Effector CD8-positive, alpha-beta T cell (primary cell): ENCODE results near the gene CLEC4M.
"Not testable (repeated sequence)": the region's sequence is repeated elsewhere in the genome, so short reads cannot be mapped to it uniquely, and the experiment has no call there.

Source experiments
- DNase-seq: peaks from one replicate; lab custom pipeline; 2025; lab: John Stamatoyannopoulos, UW

Gene CLEC4M

DNA sequence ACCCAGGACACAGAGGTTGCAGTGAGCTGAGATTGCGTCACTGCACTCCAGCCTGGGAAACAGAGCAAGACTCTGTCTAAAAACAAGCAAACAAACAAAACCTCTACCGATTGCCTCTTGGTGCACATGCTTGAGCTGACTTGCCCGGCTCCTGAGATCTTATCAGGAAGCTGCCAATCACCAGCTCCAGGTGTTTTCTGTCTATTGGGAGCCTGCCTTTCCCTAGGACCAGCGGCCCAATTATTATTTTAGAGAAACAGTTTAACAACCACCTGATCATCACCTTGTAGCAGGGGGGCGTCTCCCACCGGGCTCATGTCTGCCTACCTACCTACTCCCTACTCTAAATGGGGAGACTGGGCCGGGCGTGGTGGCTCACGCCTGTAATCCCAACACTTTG lies 10.8 kb downstream of the CLEC4M start:
- no peak for DNase-seq

DNA sequence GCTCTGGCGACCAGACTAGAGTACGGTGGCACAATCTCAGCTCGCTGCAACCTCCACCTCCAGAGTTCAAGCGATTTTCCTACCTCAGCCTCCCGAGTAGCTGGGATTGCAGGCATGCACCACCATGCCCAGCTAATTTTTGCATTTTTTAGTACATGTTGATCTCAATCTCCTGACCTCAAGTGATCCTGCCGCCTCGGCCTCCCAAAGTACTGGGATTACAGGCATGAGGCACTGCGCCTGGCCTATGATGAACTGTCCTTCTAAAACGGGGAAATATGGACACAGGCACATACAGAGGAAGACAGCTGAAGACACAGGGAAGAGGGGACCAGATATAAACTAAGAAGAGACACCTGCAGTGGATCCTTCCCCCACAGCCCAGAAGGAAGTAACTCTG lies 12.7 kb downstream of the CLEC4M start:
- no peak for DNase-seq

DNA sequence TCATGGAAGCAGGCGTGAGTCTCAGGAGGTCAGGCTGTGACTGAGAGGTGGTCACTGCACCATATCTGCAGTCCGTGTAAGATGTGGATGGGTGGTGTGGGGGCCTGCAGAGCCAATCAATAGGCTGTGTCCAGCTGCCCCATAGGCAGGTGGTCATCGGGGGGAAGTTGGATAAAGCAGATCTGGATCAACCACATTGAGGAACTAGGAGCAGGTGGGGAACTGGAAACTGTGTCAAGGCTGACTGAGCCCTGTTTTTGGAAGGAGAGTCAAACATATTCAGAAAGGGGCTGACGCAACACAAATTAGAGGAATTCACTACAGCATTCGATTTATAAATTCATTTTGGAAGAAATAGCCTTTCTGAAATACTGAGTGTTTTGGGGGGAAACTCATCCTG lies 15.0 kb downstream of the CLEC4M start:
- no peak for DNase-seq

DNA sequence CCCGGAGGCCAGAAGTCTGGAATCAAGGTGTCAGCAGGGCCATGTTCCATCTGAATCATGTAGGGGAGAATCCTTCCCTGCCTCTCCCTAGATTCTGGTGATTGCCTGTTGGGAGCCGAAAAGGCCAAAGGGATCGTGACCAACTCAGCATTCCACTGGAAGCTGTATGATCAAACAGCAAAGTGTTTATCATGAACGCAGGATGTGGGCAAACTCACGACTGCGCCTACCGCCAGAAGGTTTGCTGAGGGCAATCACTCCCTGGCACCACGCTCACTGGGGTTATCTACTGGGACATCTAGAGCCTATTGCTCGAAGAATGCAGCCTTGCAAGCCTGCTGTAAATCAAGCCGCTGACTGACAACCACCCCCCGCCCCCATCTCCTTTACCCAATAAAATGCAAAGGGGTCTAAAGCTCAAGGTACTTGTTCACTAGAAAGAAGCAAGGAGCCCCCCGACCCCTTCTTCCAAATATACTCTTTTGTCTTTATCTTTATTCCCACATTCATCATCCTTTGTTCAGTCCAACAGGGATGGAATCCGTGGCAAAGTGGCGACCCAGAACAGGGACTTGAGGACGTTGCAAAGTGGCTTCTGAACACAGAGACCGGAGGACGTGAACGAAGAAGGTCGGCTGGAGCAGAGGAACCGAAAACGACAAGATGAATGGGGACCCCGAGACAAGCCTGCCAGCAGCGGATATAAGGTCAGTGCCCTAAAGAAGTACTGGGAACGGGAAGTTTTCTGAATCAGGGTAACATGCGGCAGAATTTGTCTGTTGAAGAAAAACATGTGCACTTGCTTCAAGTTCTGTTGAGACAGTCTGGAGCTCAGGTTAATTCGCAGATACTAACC lies 16.8 kb downstream of the CLEC4M start:
- no peak for DNase-seq

DNA sequence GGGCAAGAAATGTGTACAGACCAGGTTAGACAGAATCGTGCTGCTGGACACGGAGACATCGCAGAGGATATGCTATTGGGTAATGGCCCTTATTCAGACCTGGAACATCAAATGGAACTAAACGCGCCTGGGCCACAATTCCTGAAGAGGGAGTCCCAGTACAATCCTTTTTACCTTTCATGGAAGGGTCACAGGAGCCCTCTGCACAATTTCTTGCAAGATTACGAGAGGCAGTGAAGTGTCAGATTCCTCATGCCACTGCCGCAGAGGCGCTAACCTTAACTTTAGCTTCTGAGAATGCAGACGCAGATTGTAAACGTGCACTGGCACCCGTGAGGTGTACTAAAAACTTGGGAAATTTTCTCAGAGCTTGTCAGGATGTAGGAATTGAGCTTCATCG lies 18.1 kb downstream of the CLEC4M start:
- no peak for DNase-seq

DNA sequence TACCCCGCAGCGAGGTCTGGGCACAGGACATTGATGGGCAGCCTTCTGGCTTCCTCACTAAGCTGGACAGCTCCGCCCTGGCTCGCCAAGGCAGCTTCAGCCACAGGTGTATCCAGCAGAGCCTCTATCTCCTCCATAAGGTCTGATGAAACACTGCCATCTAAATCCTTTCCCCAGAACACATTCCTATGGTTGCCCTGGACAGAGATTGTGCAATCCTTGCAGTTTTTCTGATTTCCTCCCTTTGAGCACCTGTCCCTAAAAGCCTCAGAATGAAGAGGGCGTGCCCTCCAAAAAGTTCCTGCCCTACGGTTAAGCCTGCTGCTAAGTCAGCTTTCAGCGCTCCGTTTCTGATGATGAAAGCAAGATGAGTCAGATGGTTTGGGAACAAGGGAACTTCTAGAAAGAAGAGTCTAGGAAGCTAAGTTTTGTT lies 21.0 kb downstream of the CLEC4M start:
- no peak for DNase-seq

DNA sequence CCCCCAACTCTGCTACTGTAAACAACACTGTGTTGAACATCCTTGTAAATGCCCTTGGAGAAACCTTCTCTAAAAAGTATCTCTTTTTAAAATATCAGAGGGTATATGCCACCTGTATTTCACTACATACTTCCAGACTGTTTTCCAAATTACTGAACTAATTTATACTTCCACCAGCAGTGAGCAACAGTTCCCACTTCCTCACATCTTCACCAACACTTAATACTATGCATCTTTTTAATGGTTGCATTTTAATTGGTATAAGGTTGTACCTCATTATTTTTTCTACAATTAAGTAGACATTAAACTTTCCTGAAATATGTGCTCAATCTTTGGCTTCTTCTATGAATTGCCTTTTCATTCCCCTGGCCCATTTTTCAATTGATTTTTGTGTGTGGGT lies 21.8 kb downstream of the CLEC4M start:
- no peak for DNase-seq

DNA sequence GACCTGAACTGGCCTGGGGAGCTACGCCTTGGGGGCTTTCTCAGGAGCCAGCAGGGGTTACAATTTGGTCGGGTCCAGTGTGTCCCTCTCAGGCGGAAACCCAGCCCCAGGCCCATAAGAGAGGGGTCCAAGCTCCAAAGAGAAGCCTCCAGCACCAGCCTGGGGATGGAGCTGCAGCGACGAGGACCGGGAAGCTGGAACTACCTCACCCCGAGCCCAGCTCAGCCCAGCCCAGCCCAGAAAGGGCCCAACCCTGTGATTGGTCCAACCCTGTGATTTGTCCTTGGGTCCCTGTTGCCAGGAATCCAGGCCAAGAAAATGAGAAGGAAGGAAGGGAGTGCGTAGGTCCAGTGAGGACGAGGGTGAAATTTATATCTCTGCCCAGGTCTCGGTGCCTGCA lies 24.1 kb downstream of the CLEC4M start:
- DNase-seq = no peak

DNA sequence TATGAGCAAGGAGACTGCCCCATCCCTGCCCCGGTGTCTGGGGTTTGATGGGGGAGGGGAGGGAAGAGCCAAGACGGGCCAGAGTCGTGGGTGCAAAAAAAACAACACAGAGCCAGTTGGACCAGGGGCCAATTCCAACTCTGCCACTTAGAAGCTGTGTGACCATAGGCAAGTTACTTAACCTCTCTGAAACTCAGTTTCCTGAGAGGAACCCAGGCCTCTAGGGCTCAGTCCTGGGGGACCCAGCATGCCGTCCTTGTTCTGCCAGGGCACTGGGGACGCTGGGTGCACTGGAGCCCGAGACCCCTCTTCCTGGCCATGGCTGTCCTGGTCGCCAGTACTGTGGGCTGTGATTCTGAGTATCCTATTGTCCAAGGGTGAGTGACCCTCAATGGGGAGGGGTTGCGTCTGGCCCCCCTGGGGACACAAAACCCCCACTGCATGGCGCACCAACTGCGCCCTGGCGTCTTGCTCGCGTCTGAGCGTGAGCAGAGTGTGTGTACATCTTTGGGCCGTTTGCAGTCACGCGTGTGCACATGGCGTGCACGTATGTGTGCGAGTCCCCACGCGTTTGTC lies 24.6 kb downstream of the CLEC4M start:
- DNase-seq = no peak

DNA sequence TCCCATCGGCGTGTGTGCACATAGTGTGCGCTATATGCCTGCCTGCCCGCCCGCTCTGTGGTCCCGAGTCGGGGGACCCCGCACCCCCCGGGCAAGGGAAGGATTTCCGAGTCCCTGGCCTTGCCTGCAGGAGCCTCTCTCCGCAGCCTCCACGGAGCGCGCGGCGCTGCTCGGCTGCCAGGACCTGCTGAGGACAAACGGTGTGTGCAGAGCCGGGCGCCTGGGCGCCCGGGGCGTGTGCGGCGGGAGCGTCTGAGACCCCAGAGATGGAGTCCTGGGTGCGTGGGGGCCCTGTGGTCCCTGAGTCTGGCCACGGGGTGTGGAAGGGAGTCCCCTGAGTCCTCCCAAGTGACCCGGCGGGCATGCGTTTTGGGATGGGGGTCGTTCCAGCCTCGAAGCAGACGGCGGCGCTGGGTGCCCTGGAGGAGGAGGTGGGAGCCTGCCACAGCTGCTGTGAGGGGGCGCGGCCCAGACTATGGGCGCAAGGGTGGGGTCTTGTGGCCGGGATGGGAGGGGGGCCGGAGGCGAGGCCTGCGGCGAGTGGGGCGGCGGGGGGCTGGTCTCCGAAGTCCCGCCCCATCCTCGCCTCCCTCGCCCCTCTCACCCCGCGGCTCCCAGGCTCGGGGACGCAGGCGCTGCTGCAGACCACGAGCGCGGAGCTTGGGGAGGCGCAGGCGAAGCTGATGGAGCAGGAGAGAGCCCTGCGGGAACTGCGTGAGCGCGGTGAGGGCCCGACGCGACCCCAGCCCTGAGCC lies 25.3 kb downstream of the CLEC4M start:
- no peak for DNase-seq

DNA sequence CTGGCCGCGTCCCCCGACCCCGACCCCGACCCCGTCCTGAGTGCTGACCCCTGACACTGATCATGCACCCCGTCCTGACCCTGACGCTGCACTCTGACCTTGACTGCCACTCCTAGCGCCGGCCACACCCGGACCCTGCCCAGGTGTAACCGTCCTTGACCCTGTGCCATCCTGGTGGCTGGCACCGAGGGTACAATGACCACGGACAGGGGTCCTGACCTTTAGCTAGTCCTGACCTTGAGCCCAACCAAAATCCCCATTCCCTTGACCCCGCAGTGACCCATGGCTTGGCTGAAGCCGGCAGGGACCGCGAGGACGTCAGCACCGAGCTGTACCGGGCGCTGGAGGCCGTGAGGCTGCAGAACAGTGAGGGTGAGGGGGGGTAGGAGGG lies 25.9 kb downstream of the CLEC4M start:
- DNase-seq = no peak

DNA sequence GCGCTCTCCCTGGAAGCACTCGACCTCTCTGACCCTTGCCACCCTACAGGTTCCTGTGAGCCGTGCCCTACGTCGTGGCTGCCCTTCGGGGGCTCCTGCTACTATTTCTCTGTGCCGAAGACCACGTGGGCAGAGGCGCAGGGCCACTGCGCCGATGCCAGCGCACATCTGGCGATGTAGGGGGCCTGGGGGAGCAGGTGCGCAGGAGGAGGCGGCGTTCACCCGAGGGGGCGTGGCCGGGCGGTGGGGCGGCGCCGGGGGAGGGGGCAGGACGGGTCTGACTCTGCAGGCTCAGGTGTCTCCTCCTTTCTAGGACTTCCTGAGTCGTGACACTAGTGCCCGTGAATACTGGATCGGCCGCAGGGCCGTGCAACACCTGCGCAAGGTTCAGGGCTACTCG lies 26.4 kb downstream of the CLEC4M start:
- DNase-seq = peak; percentile 15

DNA sequence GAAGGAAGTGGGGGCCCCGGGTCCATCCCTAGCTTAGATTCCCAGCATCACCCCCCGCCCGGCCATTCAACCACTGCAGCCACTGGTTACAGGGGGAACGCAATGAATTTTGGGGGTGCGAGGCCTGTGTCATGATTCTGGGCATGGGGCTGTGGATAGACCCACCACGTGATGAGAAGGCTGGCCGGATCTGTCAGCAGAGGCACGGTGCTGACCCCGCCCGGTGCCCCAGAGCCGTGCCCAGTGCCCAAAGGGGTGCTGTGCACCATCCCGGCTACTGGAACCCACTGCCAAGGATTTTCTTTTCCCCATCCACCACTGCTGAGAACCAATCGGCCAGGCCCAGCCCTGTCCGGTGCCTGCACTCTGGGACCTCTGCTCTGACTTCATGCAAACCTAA lies 27.4 kb downstream of the CLEC4M start:
- DNase-seq = no peak

DNA sequence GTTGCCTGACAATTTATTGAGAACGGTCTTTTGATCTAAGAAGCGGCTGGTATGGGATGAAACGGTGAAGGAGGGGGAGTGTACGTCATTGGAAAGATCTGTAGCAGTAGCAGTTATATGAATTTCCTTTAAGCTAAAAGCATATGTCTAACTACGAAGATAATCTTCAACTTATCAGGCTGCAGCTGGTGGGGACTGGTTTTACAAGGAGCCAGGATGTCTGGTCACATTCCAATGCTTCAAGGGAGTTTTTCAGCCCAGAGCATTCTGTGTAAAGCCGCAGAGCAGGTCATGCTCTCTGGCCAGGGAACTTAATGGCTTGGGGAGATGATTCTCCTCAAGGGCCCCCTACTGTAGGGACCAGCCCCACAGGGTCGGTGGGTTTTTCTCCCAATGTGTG lies 29.2 kb downstream of the CLEC4M start:
- DNase-seq = no peak

DNA sequence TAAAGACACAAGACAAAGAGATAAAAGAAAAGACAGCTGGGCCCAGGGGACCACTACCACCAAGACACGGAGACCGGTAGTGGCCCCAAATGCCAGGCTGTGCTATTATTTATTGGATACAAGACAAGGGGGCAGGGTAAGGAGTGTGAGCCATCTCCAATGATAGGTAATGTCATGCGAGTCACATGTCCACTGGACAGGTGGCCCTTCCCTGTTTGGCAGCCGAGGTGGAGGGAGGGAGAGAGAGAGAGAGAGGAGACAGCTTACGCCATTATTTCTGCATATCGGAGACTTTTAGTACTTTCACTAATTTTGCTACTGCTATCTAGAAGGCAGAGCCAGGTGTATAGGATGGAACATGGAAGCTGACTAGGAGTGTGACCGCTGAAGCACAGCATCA lies 29.7 kb downstream of the CLEC4M start:
- not testable (repeated sequence) for DNase-seq

DNA sequence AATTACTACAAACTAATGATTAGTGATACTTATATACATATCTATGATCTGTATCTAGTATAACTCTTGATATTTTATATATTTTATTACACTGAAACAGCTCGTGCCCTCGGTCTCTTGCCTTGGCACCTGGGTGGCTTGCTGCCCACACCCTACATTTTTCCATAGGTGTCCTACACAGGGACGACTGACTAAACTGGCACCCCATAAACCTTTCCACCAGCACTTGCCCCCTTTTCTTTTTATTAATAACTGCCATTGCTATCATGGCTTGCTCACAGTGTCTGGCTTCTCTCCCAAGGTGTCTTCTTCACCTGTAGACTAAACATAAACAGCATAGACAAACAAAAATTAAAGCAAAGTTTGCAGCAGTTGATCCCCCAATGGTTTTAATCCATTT lies 30.4 kb downstream of the CLEC4M start:
- DNase-seq = no peak

DNA sequence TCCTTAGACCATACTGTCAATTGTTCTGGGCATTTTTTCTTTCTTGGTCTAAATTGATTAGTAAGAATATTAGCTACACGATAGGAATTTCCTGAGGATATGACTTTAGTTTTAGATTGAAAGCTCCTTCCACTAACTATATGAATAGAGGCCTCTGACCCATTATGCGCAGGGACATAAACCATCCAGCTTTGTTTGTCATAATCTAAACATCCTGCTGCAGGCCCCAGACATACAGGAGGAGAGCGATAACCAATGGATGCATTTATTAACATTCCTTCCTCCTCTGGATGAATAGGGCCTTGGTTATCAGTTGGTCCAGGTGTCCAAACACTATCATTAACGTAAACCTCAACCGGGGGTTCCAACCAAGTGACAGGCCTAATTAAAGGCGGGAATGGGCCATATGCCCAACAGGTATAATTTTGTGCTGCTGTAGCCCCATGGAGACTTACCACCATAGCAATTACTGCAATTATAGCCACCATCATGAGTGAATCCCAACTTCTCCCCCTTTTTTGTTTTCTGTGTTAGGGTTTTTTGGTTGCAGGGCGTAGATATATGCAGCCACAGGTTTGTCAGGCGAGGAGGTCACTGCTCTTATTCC lies 32.6 kb downstream of the CLEC4M start:
- no peak for DNase-seq

DNA sequence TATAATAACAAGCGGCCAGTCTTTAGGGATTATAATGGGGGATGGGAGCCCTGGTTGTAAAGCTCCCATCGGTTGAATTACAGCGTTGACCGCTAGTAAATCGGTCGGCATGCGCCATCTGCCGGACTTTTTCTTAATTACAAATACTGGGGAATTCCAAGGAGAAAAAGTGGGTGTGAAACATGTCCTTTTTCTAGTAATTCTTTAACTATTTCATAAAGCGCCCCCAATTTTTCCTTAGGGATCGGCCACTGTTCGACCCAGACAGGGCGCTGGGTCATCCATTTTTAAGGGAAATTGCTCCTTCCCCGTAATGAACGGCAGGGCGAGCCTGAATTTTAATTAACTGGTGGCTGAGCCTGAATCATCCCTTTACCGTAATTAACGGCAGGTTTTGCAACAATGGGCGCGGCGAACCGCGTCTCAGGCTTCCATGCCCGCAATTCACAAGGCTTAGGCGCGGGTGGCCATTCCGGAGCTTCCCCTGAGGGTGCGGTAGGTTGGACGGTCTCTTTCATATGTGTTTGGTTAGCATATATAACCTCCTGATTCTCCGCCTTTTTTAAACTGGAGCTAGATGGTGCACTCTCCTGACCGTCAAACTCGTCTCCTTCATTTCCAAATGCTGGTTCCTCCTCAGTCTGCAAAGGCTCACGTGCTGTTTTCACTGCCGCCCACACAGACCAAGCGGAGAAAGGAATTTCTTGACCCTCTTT lies 36.8 kb downstream of the CLEC4M start:
- DNase-seq = peak; percentile 52

DNA sequence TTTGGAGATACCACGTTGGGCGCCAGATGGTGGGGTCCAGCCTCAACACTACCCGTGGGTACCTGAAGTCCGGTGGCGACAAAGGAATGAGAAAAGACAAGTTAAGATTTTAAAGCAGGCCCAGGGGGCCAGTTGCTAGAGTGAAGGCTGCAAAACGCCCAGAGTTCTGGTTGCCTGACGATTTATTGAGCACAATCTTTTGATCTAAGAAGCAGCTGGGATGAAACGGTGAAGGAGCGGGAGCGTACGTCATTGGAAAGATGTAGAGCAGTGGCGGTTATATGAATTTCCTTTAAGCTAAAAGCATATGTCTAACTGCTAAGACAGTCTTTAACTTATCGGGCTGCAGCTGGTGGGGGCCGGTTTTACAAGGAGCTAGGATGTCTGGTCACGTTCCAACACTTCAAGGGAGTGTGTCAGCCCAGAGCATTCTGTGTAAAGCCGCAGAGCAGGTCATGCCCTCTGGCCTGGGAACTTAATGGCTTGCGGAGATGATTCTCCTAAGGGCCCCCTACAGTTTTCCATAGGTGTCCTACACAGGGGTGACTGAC lies 38.1 kb downstream of the CLEC4M start:
- no peak for DNase-seq

DNA sequence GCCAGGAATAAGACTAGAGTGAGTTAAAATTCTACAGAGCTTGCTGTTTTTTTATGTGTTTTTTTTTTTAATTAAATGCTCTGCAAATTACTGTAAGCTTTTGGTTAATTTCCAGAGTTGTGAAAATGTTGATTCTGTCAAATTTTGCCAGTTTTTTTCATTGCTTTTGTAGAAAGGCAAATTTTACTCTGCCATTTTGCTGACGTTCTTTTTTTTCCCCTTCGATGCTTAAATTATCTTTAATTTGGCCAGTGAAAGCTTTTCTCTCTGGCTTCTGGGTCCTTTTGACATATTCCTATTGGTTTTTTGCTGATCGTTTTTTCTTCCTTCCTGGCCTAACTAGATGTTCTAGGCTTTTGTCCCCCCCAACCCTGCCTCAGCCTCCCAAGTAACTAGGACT lies 43.2 kb downstream of the CLEC4M start:
- DNase-seq = no peak

DNA sequence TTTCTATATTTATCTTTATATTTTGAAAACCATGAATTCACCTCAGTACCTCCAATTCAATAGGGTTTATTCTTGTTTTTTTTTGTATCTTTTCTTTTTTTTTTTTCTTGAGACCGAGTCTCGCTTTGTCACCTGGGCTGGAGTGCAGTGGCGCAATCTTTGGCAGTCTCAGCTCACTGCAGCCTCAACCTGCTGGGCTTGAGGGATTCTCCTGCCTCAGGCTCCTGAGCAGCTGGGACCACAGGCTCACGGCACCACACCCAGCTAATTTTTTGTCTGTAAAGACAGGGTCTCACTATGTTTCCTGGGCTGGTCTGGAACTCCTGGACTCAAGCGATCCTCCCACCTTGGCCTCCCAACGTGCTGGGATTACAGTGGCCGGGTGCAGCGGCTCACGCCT lies 43.8 kb downstream of the CLEC4M start:
- no peak for DNase-seq

DNA sequence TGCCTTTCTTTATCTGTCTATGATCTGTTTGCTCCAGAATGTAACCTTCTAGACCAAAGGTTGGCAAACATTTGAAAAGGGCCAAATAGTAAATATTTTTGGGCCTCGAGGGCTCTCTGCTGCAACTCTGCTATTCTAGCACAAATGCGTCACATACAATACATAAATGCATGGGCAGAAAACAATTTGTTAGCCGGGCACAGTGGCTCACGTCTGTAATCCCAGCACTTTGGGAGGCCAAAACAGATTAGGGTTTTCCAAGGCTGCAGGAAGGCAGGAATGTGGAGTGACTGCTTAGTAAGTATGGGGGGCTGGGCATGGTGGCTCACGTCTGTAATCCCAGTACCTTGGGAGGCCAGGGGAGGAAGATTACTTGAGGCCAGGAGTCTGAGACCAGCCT lies 45.1 kb downstream of the CLEC4M start:
- no peak for DNase-seq
